GM19238 (cell line): ENCODE measurements around the gene DKK2.

Source experiments
- DNase-seq: peaks from one replicate; pipeline ENCODE4 v3.0.0; 2011; ENCODE audit warnings: low spot score; ENCODE audit not compliant: insufficient read length

The DKK2 gene

GRCh38 chr4:107017443-107018343 is 18.4 kb downstream of the DKK2 start:
- DNase-seq = no peak

GRCh38 chr4:107011312-107011711 is 24.8 kb downstream of the DKK2 start:
- DNase-seq = no peak

- DNase-seq = no peak
These were observed 26.7 kb downstream of the DKK2 start for GRCh38 chr4:107009196-107009968.

- DNase-seq = no peak
These were observed 28.0 kb downstream of the DKK2 start for GRCh38 chr4:107008115-107008514.

GRCh38 chr4:107006218-107006617 is 29.9 kb downstream of the DKK2 start:
- DNase-seq = no peak

GRCh38 chr4:106996490-106996889 is 39.6 kb downstream of the DKK2 start:
- DNase-seq = no peak

GRCh38 chr4:106993827-106994226 is 42.3 kb downstream of the DKK2 start:
- no peak for DNase-seq

- no peak for DNase-seq
These were observed 48.8 kb downstream of the DKK2 start for GRCh38 chr4:106987311-106987710.

GRCh38 chr4:106986486-106986885 is 49.6 kb downstream of the DKK2 start:
- DNase-seq = no peak

- DNase-seq = no peak
These were observed 50.3 kb downstream of the DKK2 start for GRCh38 chr4:106985830-106986229.

GRCh38 chr4:106982711-106983211 is 53.4 kb downstream of the DKK2 start:
- no peak for DNase-seq

GRCh38 chr4:106981431-106981830 is 54.7 kb downstream of the DKK2 start:
- no peak for DNase-seq

GRCh38 chr4:106979476-106979875 is 56.6 kb downstream of the DKK2 start:
- no peak for DNase-seq

GRCh38 chr4:106978046-106978774 is 57.9 kb downstream of the DKK2 start:
- DNase-seq = no peak

- no peak for DNase-seq
These were observed 64.5 kb downstream of the DKK2 start for GRCh38 chr4:106971636-106972035.

- no peak for DNase-seq
These were observed 68.2 kb downstream of the DKK2 start for GRCh38 chr4:106967892-106968291.

- no peak for DNase-seq
These were observed 82.9 kb downstream of the DKK2 start for GRCh38 chr4:106953036-106953705.

GRCh38 chr4:106951891-106952290 is 84.2 kb downstream of the DKK2 start:
- DNase-seq = no peak

GRCh38 chr4:106941841-106942240 is 94.3 kb downstream of the DKK2 start:
- DNase-seq = no peak

GRCh38 chr4:106930522-106930921 is 105.6 kb downstream of the DKK2 start:
- no peak for DNase-seq

GRCh38 chr4:106929248-106929647 is 106.9 kb downstream of the DKK2 start:
- DNase-seq = no peak
